Spleen (tissue), 11 donors: ENCODE data around the gene CCL27. TPM values are rescaled to one million over a fixed set of nuclear protein-coding genes. Genes with fewer than 3 reads are reported as not detected.
A peak's percentile ranks its signal among the peaks of the same experiment; 100 is the strongest.

Source experiments
- DNase-seq: peaks from one replicate; pipeline ENCODE4 v3.0.0-alpha.2; 2020
- H3K27ac ChIP-seq, 8 donors: fragments of 200-600 bp; sonication (generic) in 7 of 8; 1 replicate in 4 of 8; 2 replicates in 4 of 8; pipeline versions ENCODE4 v1.5.0 to v1.8.0; 2016 to 2021; ENCODE audit warnings: inconsistent platforms in 4 of 8, mild to moderate bottlenecking in 4 of 8, moderate library complexity in 1 of 8
- H3K27me3 ChIP-seq, 7 donors: fragments of 200-600 bp; sonication (generic) in 6 of 7; replicated peaks in 1 of 7; 1 replicate in 4 of 7; 2 replicates in 3 of 7; pipeline versions ENCODE4 v1.5.0 to v1.8.0; 2016 to 2021; ENCODE audit warnings: inconsistent platforms in 3 of 7, mild to moderate bottlenecking in 1 of 7
- H3K36me3 ChIP-seq, 6 donors: fragments of 200-600 bp; sonication (generic) in 5 of 6; 1 replicate in 4 of 6; 2 replicates in 2 of 6; pipeline versions ENCODE4 v1.5.0 to v1.8.0; 2016 to 2021; ENCODE audit warnings: inconsistent platforms in 2 of 6
- H3K4me1 ChIP-seq, 6 donors: fragments of 200-600 bp; sonication (generic) in 5 of 6; 1 replicate in 3 of 6; 2 replicates in 3 of 6; pipeline versions ENCODE4 v1.5.0 to v1.8.0; 2016 to 2021; ENCODE audit warnings: inconsistent platforms in 3 of 6
- H3K4me3 ChIP-seq, 8 donors: fragments of 200-600 bp; sonication (generic) in 7 of 8; 1 replicate in 4 of 8; 2 replicates in 4 of 8; pipeline versions ENCODE4 v1.5.0 to v1.8.0; 2016 to 2021; ENCODE audit warnings: inconsistent platforms in 4 of 8, mild to moderate bottlenecking in 4 of 8, moderate library complexity in 2 of 8
- H3K9me3 ChIP-seq, 8 donors: fragments of 200-600 bp; sonication (generic) in 7 of 8; 1 replicate in 4 of 8; 2 replicates in 4 of 8; pipeline versions ENCODE4 v1.5.0 to v1.8.0; 2016 to 2021; ENCODE audit warnings: inconsistent platforms in 4 of 8
- CTCF ChIP-seq, 11 experiments: fragments of 200-600 bp in 7 of 11; fragments of 450-650 bp in 4 of 11; sonication (generic) in 4 of 11; IDR thresholded peaks in 8 of 11; conservative IDR thresholded peaks in 3 of 11; 1 replicate in 7 of 11; 2 replicates in 4 of 11; pipeline versions ENCODE4 v1.4.0 to v1.8.0; 2016 to 2021; ENCODE audit warnings: antibody characterized with exemption in 11 of 11, inconsistent platforms in 4 of 11, mild to moderate bottlenecking in 1 of 11
- POLR2A ChIP-seq, 3 donors: fragments of 450-650 bp; IDR thresholded peaks; one replicate each; pipeline ENCODE4 v1.5.1; 2017; ENCODE audit warnings: antibody characterized with exemption in 3 of 3, mild to moderate bottlenecking in 1 of 3
- POLR2AphosphoS5 ChIP-seq, 3 donors: sonication (generic); formaldehyde crosslinking; IDR thresholded peaks; one replicate each; pipeline ENCODE4 v1.5.1; 2017; ENCODE audit warnings: antibody characterized with exemption in 3 of 3
- WGBS, 5 donors: extraction: QIAGEN DNeasy Blood & Tissue Kit in 3 of 5; methylation state at CpG; one replicate each; pipeline versions ENCODE4 v1.1.5 to v1.1.7; 2013 to 2018; 5-methylcytosine and 5-hydroxymethylcytosine counted together
- intact Hi-C: fragments of 100-400 bp; cut with DNase I; formaldehyde crosslinking; loops from one replicate; pipeline ENCODE4 v1.15.0; 2023; ENCODE audit warnings: low total_unique reads
- polyA plus RNA-seq, 3 donors: library from polyadenylated mRNA; stranded (reverse); fragments of 200-250 nt; gene quantifications; one replicate each; pipeline ENCODE4 v1.2.1, GENCODE V29; 2013
- total RNA-seq, 7 donors: library from RNA; depleted of rRNA in 3 of 7; stranded (reverse); fragments of >200 nt in 3 of 7; fragmentation: NEBNext Ultra II Directional in 4 of 7; extraction: Animal tissue kit (Norgen Biotek cat#: 25700) in 4 of 7; gene quantifications; one replicate each; pipeline versions ENCODE4 v1.1.0 to v1.2.1, GENCODE V29; 2016 to 2021
- donor health status: healthy with polysubstance abuse.
- donor health status: DM: no; HTN: no; CAD: no; lungs with moderate emphysema.
- donor health status: DM: no; HTN: no; CAD: no.
- donor health status: Bipolar disorder and iron deficiency.
- donor health status: healthy.
- donor health status: DM: no; HTN: no; CAD: no.
- donor health status: DM: yes; HTN: yes; CAD: no.

The CCL27 gene
- total and polyA plus RNA-seq, 10 donors, result 0.08 to 0.70 (median 0.32) TPM; not detected in 7

GRCh38 chr9:34690983-34691935, 28.8 kb upstream of the CCL27 start, which contains the start of gene CCL19:
Gene CCL19 (minus strand): TSS chr9:34691276. CDS start chr9:34691139, 137 bp downstream.
- H3K4me1 ChIP-seq, result peaks cover 0 to 27% (median 0%) of the 10 kb centered on the region in 6 donors
- WGBS, 5 donors, result 31 to 66% (median 43%) methylated on average over 6 of the region's 6 CpGs
- TF ChIP-seq CTCF (IDR thresholded peaks at IDR 0.05 in 8 of 11, conservative IDR thresholded peaks at IDR 0.05 in 3 of 11) (peak in 1 of 11 experiments; percentile 4), POLR2A (IDR thresholded peaks at IDR 0.05) (no peak), POLR2AphosphoS5 (IDR thresholded peaks at IDR 0.05) (no peak)
- DNase-seq, result no peak
- no peaks in the 10 kb centered on the region for H3K36me3 ChIP-seq
- H3K27ac ChIP-seq, result no peak within 1 kb of the TSS
- intact Hi-C loops, result no loop called here
- H3K4me3 ChIP-seq, result no peak within 1 kb of the TSS
- H3K9me3 ChIP-seq, result no peaks in the 10 kb centered on the region
- no peaks in the 10 kb centered on the region for H3K27me3 ChIP-seq

- TF ChIP-seq CTCF (IDR thresholded peaks at IDR 0.05 in 8 of 11, conservative IDR thresholded peaks at IDR 0.05 in 3 of 11), result no peak
- TF ChIP-seq POLR2A (IDR thresholded peaks at IDR 0.05), result no peak
- TF ChIP-seq POLR2AphosphoS5 (IDR thresholded peaks at IDR 0.05), result no peak
- H3K4me3 ChIP-seq, result no peak overlapping the region
- H3K27me3 ChIP-seq, result no peaks in the 10 kb centered on the region
- H3K9me3 ChIP-seq, result no peaks in the 10 kb centered on the region
- no peak overlapping the region for H3K27ac ChIP-seq
- WGBS, 5 donors, result 81 to 93% (median 87%) methylated on average over 8 of the region's 8 CpGs
- intact Hi-C loops, result no loop called here
- H3K36me3 ChIP-seq, result no peaks in the 10 kb centered on the region
- DNase-seq, result no peak
- H3K4me1 ChIP-seq, result peaks cover 0 to 27% (median 0%) of the 10 kb centered on the region in 6 donors
Observed at GRCh38 chr9:34689512-34689911, 27.1 kb upstream of the CCL27 start.

- WGBS, 5 donors, result 72 to 92% (median 83%) methylated on average over 4 of the region's 4 CpGs
- H3K27ac ChIP-seq, result no peak overlapping the region
- H3K4me1 ChIP-seq, result peaks cover 0 to 27% (median 0%) of the 10 kb centered on the region in 6 donors
- H3K9me3 ChIP-seq, result no peaks in the 10 kb centered on the region
- no peak overlapping the region for H3K4me3 ChIP-seq
- intact Hi-C loops, result no loop called here
- H3K36me3 ChIP-seq, result no peaks in the 10 kb centered on the region
- DNase-seq, result no peak
- TF ChIP-seq POLR2AphosphoS5 (IDR thresholded peaks at IDR 0.05) (no peak), POLR2A (IDR thresholded peaks at IDR 0.05) (no peak), CTCF (IDR thresholded peaks at IDR 0.05 in 8 of 11, conservative IDR thresholded peaks at IDR 0.05 in 3 of 11) (no peak)
- no peaks in the 10 kb centered on the region for H3K27me3 ChIP-seq
Observed at GRCh38 chr9:34689116-34689470, 26.6 kb upstream of the CCL27 start.
